KMS-11 (cell line): ENCODE measurements around the gene MAP4K4.

Experiments used
- H2AFZ ChIP-seq: fragments of 200-600 bp; sonication (generic); 2 replicates; pipeline ENCODE4 v1.6.1; 2016; ENCODE audit warnings: antibody characterized with exemption, mixed run types, low read depth
- H3K27ac ChIP-seq: fragments of 200-600 bp; sonication (generic); 2 replicates; pipeline ENCODE4 v1.6.1; 2016; ENCODE audit warnings: mild to moderate bottlenecking, mixed run types
- H3K27me3 ChIP-seq: fragments of 200-600 bp; sonication (generic); 2 replicates; pipeline ENCODE4 v1.6.1; 2017; ENCODE audit warnings: mild to moderate bottlenecking, low read depth, mixed run types, moderate library complexity; ENCODE audit not compliant: insufficient read depth
- H3K36me3 ChIP-seq: fragments of 200-600 bp; sonication (generic); 2 replicates; pipeline ENCODE4 v1.6.1; 2017; ENCODE audit warnings: mild to moderate bottlenecking, mixed run types; ENCODE audit not compliant: insufficient read depth
- H3K4me1 ChIP-seq: fragments of 200-600 bp; sonication (generic); 2 replicates; pipeline ENCODE4 v1.6.1; 2016; ENCODE audit warnings: mild to moderate bottlenecking, low read depth, mixed run types; ENCODE audit not compliant: poor library complexity, severe bottlenecking
- H3K4me2 ChIP-seq: fragments of 200-600 bp; sonication (generic); 2 replicates; pipeline ENCODE4 v1.7.0; 2016; ENCODE audit warnings: mild to moderate bottlenecking, mixed run types
- H3K4me3 ChIP-seq: fragments of 200-600 bp; sonication (generic); IDR thresholded peaks from 2 replicates; pipeline ENCODE4 v1.6.1; 2017; ENCODE audit warnings: low read depth, low read length, mixed read lengths; ENCODE audit not compliant: insufficient read depth
- H3K79me2 ChIP-seq: fragments of 200-600 bp; sonication (generic); 2 replicates; pipeline ENCODE4 v1.6.1; 2016; ENCODE audit warnings: low read depth, mixed run types; ENCODE audit not compliant: insufficient read depth
- H3K9ac ChIP-seq: fragments of 200-600 bp; sonication (generic); 2 replicates; pipeline ENCODE4 v1.6.1; 2016; ENCODE audit warnings: mild to moderate bottlenecking, mixed run types
- H4K20me1 ChIP-seq: fragments of 200-600 bp; sonication (generic); 2 replicates; pipeline ENCODE4 v1.6.1; 2016; ENCODE audit warnings: mild to moderate bottlenecking, mixed run types; ENCODE audit not compliant: insufficient read depth
- TF ChIP-seq, protein P1 (sequence below): fragments of 200-600 bp; sonication (generic); conservative IDR thresholded peaks from 2 replicates; pipeline ENCODE4 v1.6.1; 2017; ENCODE audit warnings: low read depth, mild to moderate bottlenecking, antibody characterized with exemption, low read length, moderate library complexity, mixed read lengths

Gene MAP4K4

DNA sequence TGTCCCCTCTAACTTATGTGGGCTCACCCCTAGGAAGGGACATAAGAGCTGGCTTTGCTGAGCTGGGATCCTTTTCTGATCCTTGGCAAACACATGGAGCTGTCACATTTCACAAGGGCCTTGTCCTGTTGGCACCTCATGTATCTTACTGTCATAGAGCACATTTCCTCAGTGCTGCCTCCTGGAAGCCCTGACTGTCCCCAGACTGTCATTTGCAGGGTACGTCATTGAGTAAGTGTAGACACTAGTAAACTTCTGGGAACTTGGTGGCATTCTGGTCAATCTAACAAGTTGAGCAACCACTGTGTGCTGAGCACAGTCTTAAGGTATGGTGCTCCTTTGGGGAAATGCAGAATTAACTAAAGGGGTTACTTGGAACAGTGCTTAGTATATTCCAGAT is 199.8 kb downstream of the MAP4K4 start:
- Histone ChIP-seq H3K27me3 (no peaks in the 10 kb centered on the region), H3K9ac (no peak overlapping the region), H4K20me1 (no peaks in the 10 kb centered on the region), H2AFZ (no peak overlapping the region), H3K4me2 (no peak overlapping the region), H3K27ac (no peak overlapping the region), H3K79me2 (no peaks in the 10 kb centered on the region), H3K36me3 (no peaks in the 10 kb centered on the region), H3K4me3 (no peak overlapping the region), H3K4me1 (no peaks in the 10 kb centered on the region)
- TF ChIP-seq, protein P1, sequence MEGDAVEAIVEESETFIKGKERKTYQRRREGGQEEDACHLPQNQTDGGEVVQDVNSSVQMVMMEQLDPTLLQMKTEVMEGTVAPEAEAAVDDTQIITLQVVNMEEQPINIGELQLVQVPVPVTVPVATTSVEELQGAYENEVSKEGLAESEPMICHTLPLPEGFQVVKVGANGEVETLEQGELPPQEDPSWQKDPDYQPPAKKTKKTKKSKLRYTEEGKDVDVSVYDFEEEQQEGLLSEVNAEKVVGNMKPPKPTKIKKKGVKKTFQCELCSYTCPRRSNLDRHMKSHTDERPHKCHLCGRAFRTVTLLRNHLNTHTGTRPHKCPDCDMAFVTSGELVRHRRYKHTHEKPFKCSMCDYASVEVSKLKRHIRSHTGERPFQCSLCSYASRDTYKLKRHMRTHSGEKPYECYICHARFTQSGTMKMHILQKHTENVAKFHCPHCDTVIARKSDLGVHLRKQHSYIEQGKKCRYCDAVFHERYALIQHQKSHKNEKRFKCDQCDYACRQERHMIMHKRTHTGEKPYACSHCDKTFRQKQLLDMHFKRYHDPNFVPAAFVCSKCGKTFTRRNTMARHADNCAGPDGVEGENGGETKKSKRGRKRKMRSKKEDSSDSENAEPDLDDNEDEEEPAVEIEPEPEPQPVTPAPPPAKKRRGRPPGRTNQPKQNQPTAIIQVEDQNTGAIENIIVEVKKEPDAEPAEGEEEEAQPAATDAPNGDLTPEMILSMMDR = no peak

DNA sequence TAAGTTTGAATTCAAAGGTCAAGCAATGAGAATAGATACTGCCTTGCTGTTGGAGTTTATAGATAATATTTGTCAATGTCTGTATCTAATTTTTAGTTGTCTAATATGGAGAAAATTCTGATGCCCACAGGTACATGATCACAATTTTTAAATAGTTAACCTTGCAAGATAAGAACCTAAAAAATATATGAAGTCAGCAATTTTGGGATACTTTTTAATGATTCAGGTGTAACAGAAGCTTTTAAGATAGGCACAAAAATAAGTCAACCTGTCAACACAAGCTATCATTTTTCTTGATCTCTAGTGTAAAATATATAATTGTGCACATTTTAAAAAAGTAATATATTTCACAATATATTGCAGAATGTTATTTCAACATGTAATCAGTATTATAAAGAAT is 201.8 kb downstream of the MAP4K4 start:
- H2AFZ ChIP-seq = no peak overlapping the region
- H3K27ac ChIP-seq = no peak overlapping the region
- H3K27me3 ChIP-seq = no peaks in the 10 kb centered on the region
- no peak overlapping the region for H3K4me2 ChIP-seq
- TF ChIP-seq, protein P1 = no peak
- no peaks in the 10 kb centered on the region for H3K79me2 ChIP-seq
- H3K36me3 ChIP-seq = no peaks in the 10 kb centered on the region
- no peak overlapping the region for H3K9ac ChIP-seq
- H3K4me1 ChIP-seq = no peaks in the 10 kb centered on the region
- H3K4me3 ChIP-seq = no peak overlapping the region
- no peaks in the 10 kb centered on the region for H4K20me1 ChIP-seq

DNA sequence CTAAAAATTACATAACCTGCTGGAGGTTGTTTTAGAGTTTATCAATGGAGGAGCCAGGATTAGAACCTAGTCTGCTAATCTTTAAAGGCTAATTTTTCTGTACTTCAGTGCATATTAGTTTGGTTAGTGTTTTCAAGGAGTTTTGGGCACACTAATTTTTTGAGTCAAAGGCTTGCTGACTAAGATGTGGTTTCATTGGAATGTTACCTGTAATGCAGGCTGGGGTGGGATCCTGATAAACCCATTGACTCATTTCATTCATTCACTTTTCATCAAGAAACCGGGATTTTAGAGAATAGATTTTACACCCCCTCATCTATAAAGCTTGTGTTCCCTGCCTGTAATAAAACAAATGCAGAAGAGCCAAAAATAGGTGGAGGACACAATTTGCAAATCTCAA is 202.4 kb downstream of the MAP4K4 start:
- Histone ChIP-seq H3K36me3 (no peaks in the 10 kb centered on the region), H3K27me3 (no peaks in the 10 kb centered on the region), H4K20me1 (no peaks in the 10 kb centered on the region), H3K4me1 (no peaks in the 10 kb centered on the region), H3K4me2 (no peak overlapping the region), H2AFZ (no peak overlapping the region), H3K27ac (no peak overlapping the region), H3K9ac (no peak overlapping the region), H3K4me3 (no peak overlapping the region), H3K79me2 (no peaks in the 10 kb centered on the region)
- TF ChIP-seq, protein P1 = no peak

DNA sequence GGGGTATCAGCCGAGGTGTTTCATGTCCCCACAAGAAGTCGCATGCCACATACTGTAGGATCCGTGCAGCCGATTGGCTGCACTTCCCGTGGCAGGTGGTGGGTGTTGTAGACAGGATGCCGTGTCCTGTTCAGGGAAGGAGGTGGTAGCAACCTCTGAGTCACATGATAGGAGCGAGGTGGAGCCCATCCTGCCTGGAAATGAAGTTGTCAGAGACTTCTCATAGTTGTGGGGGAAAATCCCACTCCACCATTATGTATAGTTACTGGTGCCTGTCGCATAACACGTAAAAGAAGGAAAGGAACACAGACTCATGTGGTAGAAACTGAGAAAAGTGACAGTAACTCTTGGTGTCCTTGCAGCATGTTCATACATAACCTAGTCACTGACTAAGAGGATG is 202.9 kb downstream of the MAP4K4 start:
- Histone ChIP-seq H3K4me1 (no peaks in the 10 kb centered on the region), H3K4me2 (no peak overlapping the region), H4K20me1 (no peaks in the 10 kb centered on the region), H2AFZ (no peak overlapping the region), H3K4me3 (no peak overlapping the region), H3K27me3 (no peaks in the 10 kb centered on the region), H3K36me3 (no peaks in the 10 kb centered on the region), H3K9ac (no peak overlapping the region), H3K79me2 (no peaks in the 10 kb centered on the region), H3K27ac (no peak overlapping the region)
- TF ChIP-seq, protein P1 = no peak

DNA sequence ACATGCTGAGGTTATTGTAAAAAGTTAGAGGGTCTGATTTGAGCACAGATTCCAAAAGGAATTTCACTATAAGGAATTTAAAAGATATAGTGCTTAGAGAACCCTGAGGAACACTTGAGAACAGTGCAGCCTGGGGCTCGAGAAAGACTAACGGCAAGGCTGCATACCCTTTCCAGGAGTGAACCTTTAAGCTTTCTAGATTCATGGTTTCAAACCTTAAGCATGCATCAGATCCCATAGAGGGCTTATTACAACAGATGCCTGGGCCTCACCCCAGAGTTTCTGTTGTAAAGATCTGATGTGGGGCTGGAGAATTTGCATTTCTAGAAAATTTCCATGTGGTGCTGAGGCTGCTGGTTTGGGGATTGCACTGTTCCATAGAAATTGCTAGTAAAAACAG is 203.7 kb downstream of the MAP4K4 start:
- Histone ChIP-seq H2AFZ (no peak overlapping the region), H3K9ac (no peak overlapping the region), H3K4me1 (no peaks in the 10 kb centered on the region), H4K20me1 (no peaks in the 10 kb centered on the region), H3K4me3 (no peak overlapping the region), H3K79me2 (no peaks in the 10 kb centered on the region), H3K27ac (no peak overlapping the region), H3K4me2 (no peak overlapping the region), H3K36me3 (no peaks in the 10 kb centered on the region), H3K27me3 (no peaks in the 10 kb centered on the region)
- TF ChIP-seq, protein P1 = no peak
